H9 (cell line): ENCODE measurements around the gene CWC27. TPM values are rescaled to one million over a fixed set of nuclear protein-coding genes. Genes with fewer than 3 reads are reported as not detected.

Source experiments
- DNase-seq: peaks from one replicate; pipeline ENCODE4 v3.0.0-alpha.2; 2017
- H2AFZ ChIP-seq: one replicate; pipeline ENCODE4 v1.6.1; 2013; ENCODE audit warnings: mild to moderate bottlenecking, low read length, control low read depth, moderate library complexity
- H2AK5ac ChIP-seq: 2 replicates; pipeline ENCODE4 v1.6.1; 2013; ENCODE audit warnings: low read length, control low read depth, mixed read lengths; ENCODE audit not compliant: insufficient read length
- H2BK120ac ChIP-seq: one replicate; pipeline ENCODE4 v1.6.1; 2013; ENCODE audit warnings: low read depth, mild to moderate bottlenecking, low read length, control low read depth, inconsistent platforms; ENCODE audit not compliant: poor library complexity, severe bottlenecking
- H2BK12ac ChIP-seq: 2 replicates; pipeline ENCODE4 v1.6.1; 2013; ENCODE audit warnings: low read length, control low read depth, mixed read lengths, low read depth; ENCODE audit not compliant: insufficient read length
- H2BK15ac ChIP-seq: 2 replicates; pipeline ENCODE4 v1.6.1; 2013; ENCODE audit warnings: low read depth, low read length, control low read depth
- H2BK20ac ChIP-seq: one replicate; pipeline ENCODE4 v1.6.1; 2013; ENCODE audit warnings: low read depth, mild to moderate bottlenecking, low read length, control low read depth, inconsistent platforms; ENCODE audit not compliant: poor library complexity, severe bottlenecking
- H2BK5ac ChIP-seq: 2 replicates; pipeline ENCODE4 v1.6.1; 2013; ENCODE audit warnings: low read length, control low read depth, mixed read lengths; ENCODE audit not compliant: insufficient read length
- H3K14ac ChIP-seq: 2 replicates; pipeline ENCODE4 v1.6.1; 2013; ENCODE audit warnings: low read length, control low read depth; ENCODE audit not compliant: insufficient read depth
- H3K18ac ChIP-seq: 2 replicates; pipeline ENCODE4 v1.6.1; 2013; ENCODE audit warnings: low read depth, mild to moderate bottlenecking, mixed read lengths, low read length, control low read depth; ENCODE audit not compliant: insufficient read length
- H3K23ac ChIP-seq: 2 replicates; pipeline ENCODE4 v1.6.1; 2013; ENCODE audit warnings: low read length, control low read depth, mixed read lengths, low read depth; ENCODE audit not compliant: insufficient read length
- H3K23me2 ChIP-seq: 2 replicates; pipeline ENCODE4 v1.6.1; 2013; ENCODE audit warnings: low read depth, mild to moderate bottlenecking, mixed read lengths, low read length, control low read depth; ENCODE audit not compliant: insufficient read length, poor library complexity, severe bottlenecking
- H3K27ac ChIP-seq: 2 replicates; pipeline ENCODE4 v1.5.1; 2013; ENCODE audit warnings: low read length, control low read depth, mixed read lengths, low read depth; ENCODE audit not compliant: insufficient read length
- H3K27me3 ChIP-seq: 2 replicates; pipeline ENCODE4 v1.6.1; 2013; ENCODE audit warnings: low read length, control low read depth, inconsistent platforms; ENCODE audit not compliant: insufficient read depth
- H3K4ac ChIP-seq: 2 replicates; pipeline ENCODE4 v1.6.1; 2013; ENCODE audit warnings: low read depth, mild to moderate bottlenecking, control low read depth, inconsistent platforms, low read length, moderate library complexity
- H3K4me1 ChIP-seq: 2 replicates; pipeline ENCODE4 v1.6.1; 2013; ENCODE audit warnings: low read length, control low read depth, inconsistent platforms; ENCODE audit not compliant: insufficient read depth
- H3K4me2 ChIP-seq: 2 replicates; pipeline ENCODE4 v1.6.1; 2013; ENCODE audit warnings: low read length, control low read depth, mixed read lengths; ENCODE audit not compliant: insufficient read length, insufficient read depth
- H3K56ac ChIP-seq: 2 replicates; pipeline ENCODE4 v1.6.1; 2013; ENCODE audit warnings: low read depth, mild to moderate bottlenecking, mixed read lengths, low read length, control low read depth; ENCODE audit not compliant: insufficient read length
- H3K79me1 ChIP-seq: 2 replicates; pipeline ENCODE4 v1.6.1; 2013; ENCODE audit warnings: low read depth, mild to moderate bottlenecking, moderate library complexity, low read length, control low read depth, inconsistent platforms; ENCODE audit not compliant: insufficient read depth, poor library complexity, severe bottlenecking
- H3K79me2 ChIP-seq: 2 replicates; pipeline ENCODE4 v1.6.1; 2013; ENCODE audit warnings: low read length, control low read depth, inconsistent platforms; ENCODE audit not compliant: insufficient read depth
- H3K9ac ChIP-seq: 2 replicates; pipeline ENCODE4 v1.6.1; 2013; ENCODE audit warnings: low read length, control low read depth, mixed read lengths; ENCODE audit not compliant: insufficient read length; ENCODE audit errors: extremely low read depth
- H3K9me3 ChIP-seq: one replicate; pipeline ENCODE4 v1.6.1; 2013; ENCODE audit warnings: low read depth, low read length, inconsistent platforms; ENCODE audit not compliant: control insufficient read depth
- H3T11ph ChIP-seq: one replicate; pipeline ENCODE4 v1.6.1; 2013; ENCODE audit warnings: mild to moderate bottlenecking, low read length, control low read depth, inconsistent platforms
- H4K20me1 ChIP-seq: one replicate; pipeline ENCODE4 v1.6.1; 2013; ENCODE audit not compliant: control insufficient read depth, insufficient read length, insufficient read depth
- H4K5ac ChIP-seq: 2 replicates; pipeline ENCODE4 v1.6.1; 2013; ENCODE audit warnings: low read depth, mild to moderate bottlenecking, mixed read lengths, low read length, control low read depth; ENCODE audit not compliant: insufficient read length
- H4K8ac ChIP-seq: replicated peaks from 2 replicates; pipeline ENCODE4 v1.6.1; 2013; ENCODE audit warnings: low read length, control low read depth, mixed read lengths, low read depth; ENCODE audit not compliant: insufficient read length
- H4K91ac ChIP-seq: 2 replicates; pipeline ENCODE4 v1.6.1; 2013; ENCODE audit warnings: low read depth, mild to moderate bottlenecking, moderate library complexity, mixed read lengths, low read length, control low read depth; ENCODE audit not compliant: insufficient read length
- H3K27ac Mint-ChIP-seq, 3 experiments: 2 replicates in 2 of 3; 3 replicates in 1 of 3; pipeline ENCODE4 v1.8.0; 2020 to 2021; ENCODE audit warnings: mixed read lengths in 3 of 3, mild to moderate bottlenecking in 1 of 3, moderate library complexity in 1 of 3
- H3K27me3 Mint-ChIP-seq: 2 replicates; pipeline ENCODE4 v1.8.0; 2021; ENCODE audit warnings: low read depth, mild to moderate bottlenecking, moderate library complexity, mixed read lengths
- H3K36me3 Mint-ChIP-seq, 3 experiments: 2 replicates in 2 of 3; 3 replicates in 1 of 3; pipeline ENCODE4 v1.8.0; 2020 to 2021; ENCODE audit warnings: low read depth in 3 of 3, mixed read lengths in 3 of 3; ENCODE audit not compliant: insufficient read depth in 1 of 3
- H3K4me1 Mint-ChIP-seq, 2 experiments: 2 replicates each; pipeline ENCODE4 v1.8.0; 2020; ENCODE audit warnings: mixed read lengths in 2 of 2
- H3K4me3 Mint-ChIP-seq, 2 experiments: 2 replicates in 1 of 2; 3 replicates in 1 of 2; pipeline ENCODE4 v1.8.0; 2020 to 2021; ENCODE audit warnings: mild to moderate bottlenecking in 2 of 2, mixed read lengths in 2 of 2, moderate library complexity in 1 of 2
- H3K9me3 Mint-ChIP-seq, 2 experiments: 2 replicates in 1 of 2; 3 replicates in 1 of 2; pipeline ENCODE4 v1.8.0; 2020; ENCODE audit warnings: mild to moderate bottlenecking in 2 of 2, mixed read lengths in 2 of 2, moderate library complexity in 1 of 2
- WGBS: extraction: QIAGEN DNeasy Blood & Tissue Kit; methylation state at CpG from one replicate; pipeline ENCODE4 v1.1.7; 2013; ENCODE audit warnings: missing lambda C conversion rate, low lambda C conversion rate, mixed read lengths; ENCODE audit not compliant: insufficient read length; ENCODE audit errors: extremely low coverage; 5-methylcytosine and 5-hydroxymethylcytosine counted together
- total RNA-seq: library from RNA; stranded (reverse); gene quantifications from 2 replicates; pipeline ENCODE4 v1.2.1, GENCODE V29; 2021
- TF ChIP-seq, protein P1 (sequence below): fragments of 200-600 bp; sonication (generic); conservative IDR thresholded peaks from 3 replicates; pipeline ENCODE4 v1.8.0; 2021; ENCODE audit warnings: antibody characterized with exemption, mild to moderate bottlenecking

The CWC27 gene
- total RNA-seq, 1 experiment from 2014 or later: 41.9 TPM

GRCh38 chr5:65066387-65067146 is 297.8 kb downstream of the CWC27 start:
- no peaks in the 10 kb centered on the region for H4K20me1 ChIP-seq
- no peak overlapping the region for H3K9ac ChIP-seq
- no peak overlapping the region for H2BK12ac ChIP-seq
- no peak overlapping the region for H2BK15ac ChIP-seq
- no peak overlapping the region for H3K4me2 ChIP-seq
- no peak overlapping the region for H2BK5ac ChIP-seq
- no peak overlapping the region for H4K8ac ChIP-seq
- H3T11ph ChIP-seq: no peak overlapping the region
- no CpG with 5 or more reads among the region's 5 CpGs for WGBS
- no peak overlapping the region for H4K91ac ChIP-seq
- no peak overlapping the region for H2AFZ ChIP-seq
- no peaks in the 10 kb centered on the region for H3K23me2 ChIP-seq
- H2BK20ac ChIP-seq: no peak overlapping the region
- H3K4me1 ChIP-seq: no peaks in the 10 kb centered on the region; the same call in 1 of the 2 replicates
- H3K14ac ChIP-seq: no peak overlapping the region
- no peak overlapping the region for H2AK5ac ChIP-seq
- H3K79me1 ChIP-seq: no peaks in the 10 kb centered on the region
- H3K56ac ChIP-seq: no peak overlapping the region
- H3K27me3 ChIP-seq: no peaks in the 10 kb centered on the region
- Mint-ChIP-seq H3K27me3 (no peaks in the 10 kb centered on the region; the same call in 1 of the 2 replicates), H3K36me3 (no peaks in the 10 kb centered on the region), H3K9me3 (no peaks in the 10 kb centered on the region), H3K27ac (peak overlapping the region in 1 of 3 experiments; percentile 34; a peak in 2 of 7 replicates), H3K4me3 (no peak overlapping the region), H3K4me1 (peaks cover 7 to 25% of the 10 kb centered on the region in 2 experiments)
- no peaks in the 10 kb centered on the region for H3K79me2 ChIP-seq
- no peaks in the 10 kb centered on the region for H3K9me3 ChIP-seq
- no peak overlapping the region for H3K18ac ChIP-seq
- H2BK120ac ChIP-seq: no peak overlapping the region
- TF ChIP-seq, protein P1, sequence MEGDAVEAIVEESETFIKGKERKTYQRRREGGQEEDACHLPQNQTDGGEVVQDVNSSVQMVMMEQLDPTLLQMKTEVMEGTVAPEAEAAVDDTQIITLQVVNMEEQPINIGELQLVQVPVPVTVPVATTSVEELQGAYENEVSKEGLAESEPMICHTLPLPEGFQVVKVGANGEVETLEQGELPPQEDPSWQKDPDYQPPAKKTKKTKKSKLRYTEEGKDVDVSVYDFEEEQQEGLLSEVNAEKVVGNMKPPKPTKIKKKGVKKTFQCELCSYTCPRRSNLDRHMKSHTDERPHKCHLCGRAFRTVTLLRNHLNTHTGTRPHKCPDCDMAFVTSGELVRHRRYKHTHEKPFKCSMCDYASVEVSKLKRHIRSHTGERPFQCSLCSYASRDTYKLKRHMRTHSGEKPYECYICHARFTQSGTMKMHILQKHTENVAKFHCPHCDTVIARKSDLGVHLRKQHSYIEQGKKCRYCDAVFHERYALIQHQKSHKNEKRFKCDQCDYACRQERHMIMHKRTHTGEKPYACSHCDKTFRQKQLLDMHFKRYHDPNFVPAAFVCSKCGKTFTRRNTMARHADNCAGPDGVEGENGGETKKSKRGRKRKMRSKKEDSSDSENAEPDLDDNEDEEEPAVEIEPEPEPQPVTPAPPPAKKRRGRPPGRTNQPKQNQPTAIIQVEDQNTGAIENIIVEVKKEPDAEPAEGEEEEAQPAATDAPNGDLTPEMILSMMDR: no peak
- H3K4ac ChIP-seq: no peak overlapping the region
- no peak for DNase-seq
- H4K5ac ChIP-seq: no peak overlapping the region
- H3K23ac ChIP-seq: no peak overlapping the region
- no peak overlapping the region for H3K27ac ChIP-seq
